ENCODE measurements around the gene SLC37A1.

Gene SLC37A1

DNA sequence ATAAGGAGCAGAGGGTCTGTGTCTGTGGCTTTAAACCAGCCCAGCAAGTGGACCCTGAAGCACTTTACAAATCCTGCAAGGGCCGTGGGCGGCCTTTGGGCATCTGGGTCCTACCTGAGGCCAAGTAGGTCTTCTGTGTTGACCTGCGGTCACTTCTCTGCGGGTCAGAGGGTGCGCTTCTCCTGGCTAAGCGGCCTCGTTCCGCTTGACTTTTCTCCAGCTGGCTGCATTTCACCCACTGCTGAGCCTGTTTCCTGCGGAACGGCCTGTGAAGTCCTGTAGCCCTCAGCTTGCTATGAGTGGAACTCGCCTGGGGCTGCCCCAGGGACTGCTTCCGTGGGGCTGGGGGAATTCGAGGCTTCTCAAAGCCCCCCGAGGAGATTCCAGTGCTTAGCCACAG lies 43.3 kb downstream of the SLC37A1 start:
- Histone ChIP-seq H3K9me3 (ENCODE audit: control insufficient read depth, low read length) (no peaks in the 10 kb centered on the region), H3K27me3 (replicated peaks; ENCODE audit: control insufficient read depth, insufficient read depth, low read length, poor library complexity, severe bottlenecking) (no peaks in the 10 kb centered on the region), H3K4me1 (ENCODE audit: control insufficient read depth, insufficient read depth, low read length, poor library complexity, severe bottlenecking) (no peaks in the 10 kb centered on the region), H3K36me3 (ENCODE audit: control insufficient read depth, insufficient read depth, low read length) (peaks cover 40% of the 10 kb centered on the region), H3K27ac (ENCODE audit: insufficient read depth, low read length, poor library complexity, severe bottlenecking) (no peak overlapping the region), H3K4me3 (ENCODE audit: insufficient read depth, low read depth, low read length, poor library complexity, severe bottlenecking) (no peak overlapping the region)
- DNase-seq = no peak

DNA sequence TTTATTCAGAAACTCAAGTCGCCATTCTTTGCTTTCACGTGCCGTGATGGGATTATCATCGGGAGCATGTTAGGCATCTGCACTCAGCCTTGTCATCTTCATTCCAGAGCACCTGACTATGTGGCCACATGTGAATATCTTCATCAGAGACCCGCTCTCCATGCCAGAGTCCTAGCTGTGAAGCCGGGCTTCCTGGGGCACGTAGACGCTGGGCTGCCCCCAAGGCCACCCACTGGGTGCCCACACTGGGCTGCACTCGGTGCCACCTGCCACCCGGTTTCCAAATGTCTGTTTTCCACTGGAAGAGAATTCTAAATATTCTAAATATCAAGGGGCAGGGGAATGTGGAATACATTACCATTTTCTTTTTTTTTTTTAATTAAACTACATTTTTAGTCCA lies 43.8 kb downstream of the SLC37A1 start:
- Histone ChIP-seq H3K9me3 (ENCODE audit: control insufficient read depth, low read length) (no peaks in the 10 kb centered on the region), H3K27ac (ENCODE audit: insufficient read depth, low read length, poor library complexity, severe bottlenecking) (no peak overlapping the region), H3K36me3 (ENCODE audit: control insufficient read depth, insufficient read depth, low read length) (peaks cover 44% of the 10 kb centered on the region), H3K27me3 (replicated peaks; ENCODE audit: control insufficient read depth, insufficient read depth, low read length, poor library complexity, severe bottlenecking) (no peaks in the 10 kb centered on the region), H3K4me3 (ENCODE audit: insufficient read depth, low read depth, low read length, poor library complexity, severe bottlenecking) (no peak overlapping the region), H3K4me1 (ENCODE audit: control insufficient read depth, insufficient read depth, low read length, poor library complexity, severe bottlenecking) (no peaks in the 10 kb centered on the region)
- DNase-seq = no peak

DNA sequence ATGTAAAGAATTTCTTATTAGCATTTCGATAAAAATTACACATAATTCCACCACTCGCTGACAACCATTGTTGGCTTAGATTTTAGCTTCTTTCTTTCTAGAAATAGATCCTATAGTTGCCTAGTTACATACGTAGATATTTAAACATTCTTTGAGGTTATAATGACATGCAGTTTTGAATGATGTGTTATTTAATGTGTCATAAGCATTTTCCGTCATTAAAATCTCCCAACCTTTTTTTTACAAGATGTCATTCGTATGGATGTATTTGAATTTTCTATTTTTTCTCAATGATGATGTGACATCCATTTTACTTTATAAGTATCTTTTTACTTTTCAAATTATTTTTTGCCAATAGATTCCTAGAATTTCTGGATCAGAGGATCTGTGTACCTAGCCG lies 44.7 kb downstream of the SLC37A1 start:
- no peaks in the 10 kb centered on the region for H3K27me3 ChIP-seq (replicated peaks; ENCODE audit: control insufficient read depth, insufficient read depth, low read length, poor library complexity, severe bottlenecking)
- H3K36me3 ChIP-seq (ENCODE audit: control insufficient read depth, insufficient read depth, low read length) = peaks cover 44% of the 10 kb centered on the region
- H3K4me3 ChIP-seq (ENCODE audit: insufficient read depth, low read depth, low read length, poor library complexity, severe bottlenecking) = no peak overlapping the region
- no peak overlapping the region for H3K27ac ChIP-seq (ENCODE audit: insufficient read depth, low read length, poor library complexity, severe bottlenecking)
- no peaks in the 10 kb centered on the region for H3K9me3 ChIP-seq (ENCODE audit: control insufficient read depth, low read length)
- H3K4me1 ChIP-seq (ENCODE audit: control insufficient read depth, insufficient read depth, low read length, poor library complexity, severe bottlenecking) = no peaks in the 10 kb centered on the region
- DNase-seq = no peak

DNA sequence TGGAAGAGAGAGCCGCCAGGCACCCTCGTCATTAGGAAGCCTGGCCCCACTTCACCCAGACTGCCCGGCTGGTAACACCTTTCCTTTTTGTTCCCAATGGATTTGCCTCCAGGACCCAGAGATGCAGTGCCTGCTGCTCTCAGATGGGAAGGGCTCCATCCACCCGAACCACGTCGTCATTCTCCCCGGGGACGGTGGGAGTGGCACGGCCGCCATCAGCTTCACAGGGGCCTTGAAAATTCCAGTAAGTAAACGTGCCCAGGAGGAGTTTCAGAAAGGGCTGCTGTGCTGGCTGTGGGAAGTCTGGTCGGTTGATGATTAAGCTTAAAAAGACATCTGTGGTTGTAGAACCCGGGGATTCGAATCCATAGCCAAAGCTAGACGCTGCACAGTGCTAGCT lies 45.2 kb downstream of the SLC37A1 start:
- Histone ChIP-seq H3K4me3 (ENCODE audit: insufficient read depth, low read depth, low read length, poor library complexity, severe bottlenecking) (no peak overlapping the region), H3K9me3 (ENCODE audit: control insufficient read depth, low read length) (no peaks in the 10 kb centered on the region), H3K36me3 (ENCODE audit: control insufficient read depth, insufficient read depth, low read length) (peaks cover 44% of the 10 kb centered on the region), H3K4me1 (ENCODE audit: control insufficient read depth, insufficient read depth, low read length, poor library complexity, severe bottlenecking) (no peaks in the 10 kb centered on the region), H3K27me3 (replicated peaks; ENCODE audit: control insufficient read depth, insufficient read depth, low read length, poor library complexity, severe bottlenecking) (no peaks in the 10 kb centered on the region), H3K27ac (ENCODE audit: insufficient read depth, low read length, poor library complexity, severe bottlenecking) (no peak overlapping the region)
- DNase-seq = no peak

DNA sequence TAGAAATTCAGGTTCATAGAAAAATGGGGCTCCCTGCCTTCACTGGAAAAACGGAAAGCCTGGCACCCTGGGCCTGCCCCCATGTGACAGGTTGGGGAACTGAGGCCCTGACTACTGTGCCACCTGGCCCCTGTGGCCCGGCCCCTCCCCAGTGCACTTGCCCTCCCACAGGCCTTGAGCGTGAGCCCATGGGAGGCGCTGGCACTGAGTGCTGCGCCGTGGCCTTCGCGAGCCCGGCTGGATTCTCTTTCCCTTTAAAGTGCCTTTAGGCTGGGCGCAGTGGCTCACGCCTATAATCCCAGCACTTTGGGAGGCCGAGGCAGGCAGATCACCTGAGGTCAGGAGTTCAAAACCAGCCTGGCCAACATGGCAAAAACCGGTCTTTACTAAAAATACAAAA lies 45.7 kb downstream of the SLC37A1 start:
- Histone ChIP-seq H3K4me3 (ENCODE audit: insufficient read depth, low read depth, low read length, poor library complexity, severe bottlenecking) (no peak overlapping the region), H3K4me1 (ENCODE audit: control insufficient read depth, insufficient read depth, low read length, poor library complexity, severe bottlenecking) (no peaks in the 10 kb centered on the region), H3K9me3 (ENCODE audit: control insufficient read depth, low read length) (no peaks in the 10 kb centered on the region), H3K36me3 (ENCODE audit: control insufficient read depth, insufficient read depth, low read length) (peaks cover 44% of the 10 kb centered on the region), H3K27me3 (replicated peaks; ENCODE audit: control insufficient read depth, insufficient read depth, low read length, poor library complexity, severe bottlenecking) (no peaks in the 10 kb centered on the region), H3K27ac (ENCODE audit: insufficient read depth, low read length, poor library complexity, severe bottlenecking) (no peak overlapping the region)
- no peak for DNase-seq

DNA sequence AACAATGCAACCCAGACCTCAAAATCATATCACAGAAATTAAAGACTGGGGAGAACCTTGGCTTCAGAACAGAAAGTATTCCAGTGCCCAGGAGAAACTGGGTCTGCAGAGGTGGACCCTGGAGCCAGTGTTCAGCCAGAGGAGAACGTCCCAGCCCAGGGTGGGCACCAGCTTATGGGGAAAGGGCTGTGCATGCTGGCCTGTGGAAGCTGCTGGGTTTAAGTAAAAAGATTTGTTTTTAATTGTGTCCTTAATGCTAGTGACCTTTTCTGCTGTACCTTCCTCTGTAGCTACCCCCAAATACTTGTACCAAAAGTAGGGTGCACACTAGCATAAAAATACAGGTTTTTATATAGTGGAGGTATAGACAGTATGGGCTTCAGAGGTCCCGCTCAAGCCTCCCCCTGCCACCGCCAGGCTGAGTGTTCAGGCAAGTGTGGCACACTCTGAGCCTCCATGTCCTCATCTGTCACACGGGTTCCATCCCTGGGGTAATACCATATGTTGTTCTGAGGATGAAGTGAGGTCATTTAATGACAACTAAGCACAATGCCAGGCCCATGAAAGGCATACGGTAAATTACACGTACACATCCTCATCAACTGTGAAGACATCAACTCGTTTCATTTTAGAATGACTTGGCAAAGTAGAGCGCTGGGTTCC lies 47.0 kb downstream of the SLC37A1 start:
- no peaks in the 10 kb centered on the region for H3K9me3 ChIP-seq (ENCODE audit: control insufficient read depth, low read length)
- no peak overlapping the region for H3K4me3 ChIP-seq (ENCODE audit: insufficient read depth, low read depth, low read length, poor library complexity, severe bottlenecking)
- no peaks in the 10 kb centered on the region for H3K27me3 ChIP-seq (replicated peaks; ENCODE audit: control insufficient read depth, insufficient read depth, low read length, poor library complexity, severe bottlenecking)
- H3K36me3 ChIP-seq (ENCODE audit: control insufficient read depth, insufficient read depth, low read length) = peaks cover 40% of the 10 kb centered on the region
- no peak overlapping the region for H3K27ac ChIP-seq (ENCODE audit: insufficient read depth, low read length, poor library complexity, severe bottlenecking)
- no peaks in the 10 kb centered on the region for H3K4me1 ChIP-seq (ENCODE audit: control insufficient read depth, insufficient read depth, low read length, poor library complexity, severe bottlenecking)
- no peak for DNase-seq

DNA sequence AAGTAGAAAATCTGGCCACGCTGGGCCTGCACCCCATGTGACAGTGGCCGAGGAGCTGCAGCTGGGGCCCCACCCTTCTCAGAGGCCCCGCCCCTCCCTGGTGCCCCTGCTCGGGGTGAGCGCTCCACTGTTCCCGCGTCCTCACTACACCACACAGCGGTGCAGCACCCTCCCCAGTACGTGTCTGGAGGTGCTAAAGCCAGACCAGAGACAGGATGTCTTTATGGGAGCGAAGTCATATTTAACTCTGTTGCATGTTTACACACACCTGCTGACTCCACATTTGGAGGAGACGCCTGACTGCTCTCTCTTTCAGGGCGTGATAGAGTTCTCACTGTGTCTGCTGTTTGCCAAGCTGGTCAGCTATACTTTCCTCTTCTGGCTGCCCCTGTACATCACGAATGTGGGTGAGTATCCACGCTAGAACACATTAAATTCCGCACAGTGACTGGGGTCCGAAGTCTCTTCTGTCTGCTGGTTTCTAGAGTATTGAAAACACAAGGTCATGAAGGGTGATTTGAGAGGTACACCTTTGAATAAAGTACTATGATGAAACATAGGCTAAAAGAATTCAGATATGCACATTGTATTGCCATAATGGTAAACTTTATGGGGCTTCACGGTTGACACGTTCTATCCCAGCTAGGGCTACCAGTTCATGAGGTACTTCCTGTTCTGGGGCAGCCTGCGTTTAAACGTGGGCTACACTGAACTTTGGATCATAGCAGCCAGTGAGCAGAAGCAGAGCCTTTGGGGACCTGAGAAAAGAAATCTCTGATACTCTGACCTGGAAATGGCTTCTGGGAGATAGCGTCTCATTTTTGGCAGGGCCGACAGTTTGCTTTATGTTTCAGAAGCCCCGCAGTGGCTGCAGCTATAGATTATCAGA lies 48.4 kb downstream of the SLC37A1 start:
- Histone ChIP-seq H3K9me3 (ENCODE audit: control insufficient read depth, low read length) (no peaks in the 10 kb centered on the region), H3K4me3 (ENCODE audit: insufficient read depth, low read depth, low read length, poor library complexity, severe bottlenecking) (no peak overlapping the region), H3K27me3 (replicated peaks; ENCODE audit: control insufficient read depth, insufficient read depth, low read length, poor library complexity, severe bottlenecking) (no peaks in the 10 kb centered on the region), H3K4me1 (ENCODE audit: control insufficient read depth, insufficient read depth, low read length, poor library complexity, severe bottlenecking) (no peaks in the 10 kb centered on the region), H3K27ac (ENCODE audit: insufficient read depth, low read length, poor library complexity, severe bottlenecking) (no peak overlapping the region), H3K36me3 (ENCODE audit: control insufficient read depth, insufficient read depth, low read length) (peaks cover 36% of the 10 kb centered on the region)
- no peak for DNase-seq

DNA sequence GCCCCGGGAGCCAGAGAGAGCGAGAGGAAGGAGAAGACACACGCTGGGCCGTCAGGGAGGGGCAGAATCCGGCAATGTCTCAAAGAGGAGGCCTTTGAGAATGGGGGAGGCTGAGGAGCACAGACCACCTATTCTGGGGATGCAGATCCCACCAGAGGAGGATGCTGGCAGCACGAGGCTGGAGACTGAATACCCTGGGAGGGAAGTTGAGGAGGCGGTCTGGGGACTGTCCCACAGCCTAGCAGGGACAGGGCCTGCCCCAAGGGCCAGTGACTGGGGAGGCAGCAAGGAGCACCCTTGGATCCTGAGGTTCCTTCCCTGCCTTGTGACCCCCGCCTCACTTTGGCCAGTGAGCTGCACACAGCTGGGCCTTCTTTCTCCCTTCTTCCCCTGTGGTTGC lies 49.2 kb downstream of the SLC37A1 start:
- peaks cover 31% of the 10 kb centered on the region for H3K36me3 ChIP-seq (ENCODE audit: control insufficient read depth, insufficient read depth, low read length)
- no peaks in the 10 kb centered on the region for H3K4me1 ChIP-seq (ENCODE audit: control insufficient read depth, insufficient read depth, low read length, poor library complexity, severe bottlenecking)
- H3K27me3 ChIP-seq (replicated peaks; ENCODE audit: control insufficient read depth, insufficient read depth, low read length, poor library complexity, severe bottlenecking) = no peaks in the 10 kb centered on the region
- H3K9me3 ChIP-seq (ENCODE audit: control insufficient read depth, low read length) = no peaks in the 10 kb centered on the region
- no peak overlapping the region for H3K4me3 ChIP-seq (ENCODE audit: insufficient read depth, low read depth, low read length, poor library complexity, severe bottlenecking)
- H3K27ac ChIP-seq (ENCODE audit: insufficient read depth, low read length, poor library complexity, severe bottlenecking) = no peak overlapping the region
- no peak for DNase-seq

DNA sequence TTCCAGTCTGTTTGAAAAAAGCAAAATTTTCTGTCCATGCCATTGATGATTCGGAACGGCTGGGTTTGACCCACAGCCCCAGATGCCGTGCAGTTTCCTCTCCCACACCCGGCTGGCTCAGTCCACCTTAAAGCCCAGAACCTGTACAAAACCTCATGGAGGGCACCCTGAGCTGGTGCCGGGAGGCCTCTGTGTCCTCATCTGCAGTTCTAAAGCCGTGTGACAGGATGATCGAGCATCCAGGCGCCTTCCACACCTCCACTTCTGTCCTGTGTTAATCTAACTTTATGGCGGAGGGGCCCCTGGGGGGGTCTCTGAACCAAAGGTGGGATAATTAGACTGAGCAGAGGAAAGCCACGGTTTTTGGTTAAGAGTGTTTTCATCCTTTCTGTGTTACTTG lies 49.6 kb downstream of the SLC37A1 start:
- no peak overlapping the region for H3K4me3 ChIP-seq (ENCODE audit: insufficient read depth, low read depth, low read length, poor library complexity, severe bottlenecking)
- no peaks in the 10 kb centered on the region for H3K4me1 ChIP-seq (ENCODE audit: control insufficient read depth, insufficient read depth, low read length, poor library complexity, severe bottlenecking)
- H3K36me3 ChIP-seq (ENCODE audit: control insufficient read depth, insufficient read depth, low read length) = peaks cover 31% of the 10 kb centered on the region
- no peaks in the 10 kb centered on the region for H3K9me3 ChIP-seq (ENCODE audit: control insufficient read depth, low read length)
- no peaks in the 10 kb centered on the region for H3K27me3 ChIP-seq (replicated peaks; ENCODE audit: control insufficient read depth, insufficient read depth, low read length, poor library complexity, severe bottlenecking)
- no peak overlapping the region for H3K27ac ChIP-seq (ENCODE audit: insufficient read depth, low read length, poor library complexity, severe bottlenecking)
- DNase-seq = no peak

DNA sequence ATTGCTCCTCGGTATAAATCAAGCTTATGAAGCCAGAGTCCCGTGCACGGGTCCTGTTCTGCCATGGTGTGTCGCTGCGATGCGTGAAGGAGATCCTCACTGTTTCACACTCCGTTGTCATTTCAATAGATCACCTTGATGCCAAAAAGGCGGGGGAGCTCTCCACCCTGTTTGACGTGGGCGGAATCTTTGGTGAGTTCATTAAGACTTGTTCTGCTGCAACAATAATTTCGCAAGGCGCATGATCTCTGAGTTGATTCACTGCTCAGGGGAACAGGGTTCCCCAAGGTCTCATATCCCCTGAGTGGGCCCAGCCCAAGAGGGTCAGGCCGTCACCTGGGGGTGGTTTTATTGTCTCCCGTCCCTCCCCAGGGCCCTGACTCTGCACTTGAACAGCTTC lies 50.0 kb downstream of the SLC37A1 start:
- Histone ChIP-seq H3K4me1 (ENCODE audit: control insufficient read depth, insufficient read depth, low read length, poor library complexity, severe bottlenecking) (no peaks in the 10 kb centered on the region), H3K27ac (ENCODE audit: insufficient read depth, low read length, poor library complexity, severe bottlenecking) (no peak overlapping the region), H3K4me3 (ENCODE audit: insufficient read depth, low read depth, low read length, poor library complexity, severe bottlenecking) (no peak overlapping the region), H3K36me3 (ENCODE audit: control insufficient read depth, insufficient read depth, low read length) (peaks cover 31% of the 10 kb centered on the region), H3K9me3 (ENCODE audit: control insufficient read depth, low read length) (no peaks in the 10 kb centered on the region), H3K27me3 (replicated peaks; ENCODE audit: control insufficient read depth, insufficient read depth, low read length, poor library complexity, severe bottlenecking) (no peaks in the 10 kb centered on the region)
- no peak for DNase-seq
